NOMO-1 treated with dmso at 0.1 percent for 144 hours (cell line): ENCODE results near the gene FAM237B.
"Not testable (repeated sequence)": the region's sequence is repeated elsewhere in the genome, so short reads cannot be mapped to it uniquely, and the experiment has no call there.

ENCODE experiments used
- DNase-seq: peaks from one replicate; lab custom pipeline; 2025; ENCODE audit not compliant: unreplicated experiment; lab: John Stamatoyannopoulos, UW

The FAM237B gene

GRCh38 chr7:90320801-90321494 lies at the start of gene FAM237B:
FAM237B (minus strand) TSS chr7:90321304; CDS start chr7:90319748, 1,556 bp downstream.
- DNase-seq, result no peak

- DNase-seq, result no peak
These were observed 30.9 kb upstream of the FAM237B start for GRCh38 chr7:90351987-90352386.

DNA sequence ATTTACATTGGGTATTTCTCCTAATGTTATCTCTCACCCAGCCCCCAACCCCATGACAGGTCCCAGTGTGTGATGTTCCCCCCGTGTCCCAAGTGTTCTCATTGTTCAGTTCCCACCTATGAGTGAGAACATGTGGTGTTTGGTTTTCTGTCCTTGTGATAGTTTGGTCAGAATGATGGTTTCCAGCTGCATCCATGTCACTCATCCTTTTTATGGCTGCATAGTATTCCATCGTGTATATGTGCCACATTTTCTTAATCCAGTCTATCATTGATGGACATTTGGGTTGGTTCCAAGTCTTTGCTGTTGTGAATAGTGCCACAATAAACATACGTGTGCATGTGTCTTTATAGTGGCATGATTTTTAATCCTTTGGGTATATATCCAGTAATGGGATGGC lies 28.9 kb upstream of the FAM237B start:
- DNase-seq, result not testable (repeated sequence)

GRCh38 chr7:90349305-90349704 lies 28.2 kb upstream of the FAM237B start:
- no peak for DNase-seq

DNA sequence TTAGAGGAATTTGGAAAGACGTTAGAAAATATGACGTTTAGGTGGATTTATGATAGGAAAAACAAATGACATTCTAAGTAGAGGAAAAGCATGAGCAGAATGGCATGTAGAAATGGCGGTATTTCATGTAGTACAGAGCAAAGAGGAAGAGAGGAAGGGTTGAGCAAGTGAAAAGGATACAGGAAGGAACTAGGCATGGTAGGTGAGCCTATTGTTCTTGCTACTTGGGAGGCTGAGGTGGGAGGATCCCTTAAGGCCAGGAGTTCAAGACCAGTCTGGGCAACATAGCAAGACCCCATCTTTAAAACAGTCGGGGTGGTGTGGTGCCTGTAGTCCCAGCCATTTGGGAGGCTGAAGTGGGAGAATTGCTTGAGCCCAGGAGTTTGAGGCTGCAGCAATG lies 26.7 kb upstream of the FAM237B start:
- DNase-seq, result peak; percentile 76

DNA sequence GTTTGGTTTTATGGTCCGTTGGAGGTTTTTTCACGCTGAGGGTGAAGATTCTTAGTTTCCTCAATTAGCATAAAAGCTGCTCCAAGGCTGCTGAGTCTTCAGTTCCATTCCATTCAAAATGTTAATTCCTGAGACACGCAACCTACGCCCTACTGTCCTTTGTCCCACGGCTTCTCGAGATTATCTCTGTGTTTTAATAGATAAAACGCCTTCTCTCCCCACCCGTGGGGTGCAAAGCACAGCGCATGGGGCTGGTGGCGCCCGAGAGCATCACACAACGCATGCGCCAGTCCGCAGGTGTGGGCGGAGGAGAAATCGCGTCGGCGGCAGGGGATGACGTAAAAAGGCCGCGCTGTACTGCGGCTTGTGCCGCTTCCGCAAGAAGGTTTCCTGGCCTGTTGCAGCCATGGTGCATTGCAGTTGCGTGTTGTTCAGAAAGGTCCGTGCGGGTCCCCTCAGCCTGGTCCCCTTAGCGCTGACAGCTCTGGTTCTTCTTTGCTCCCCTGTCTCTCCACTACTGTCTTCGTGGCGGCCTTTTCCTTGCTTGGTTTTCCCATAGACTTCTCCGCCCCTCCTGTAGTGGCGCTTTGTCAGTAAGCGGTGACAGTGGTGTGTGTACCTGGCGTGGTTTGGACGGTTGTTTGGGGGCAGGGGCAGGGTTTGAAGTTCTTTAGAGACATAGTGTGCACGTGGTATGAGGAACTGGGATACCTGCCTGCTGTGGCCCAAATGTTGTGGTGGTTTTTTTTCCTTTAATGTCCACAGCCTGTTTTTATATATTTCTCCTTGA lies 25.4 kb upstream of the FAM237B start, which contains the start of gene GTPBP10:
GTPBP10 (plus strand) TSS at position 381 of the 790 bp plus-strand sequence; CDS start at position 407, 26 bp downstream.
- DNase-seq, result peak; percentile 100

- peak; percentile 37 for DNase-seq
These were observed 24.7 kb upstream of the FAM237B start for GRCh38 chr7:90345595-90346335.

DNA sequence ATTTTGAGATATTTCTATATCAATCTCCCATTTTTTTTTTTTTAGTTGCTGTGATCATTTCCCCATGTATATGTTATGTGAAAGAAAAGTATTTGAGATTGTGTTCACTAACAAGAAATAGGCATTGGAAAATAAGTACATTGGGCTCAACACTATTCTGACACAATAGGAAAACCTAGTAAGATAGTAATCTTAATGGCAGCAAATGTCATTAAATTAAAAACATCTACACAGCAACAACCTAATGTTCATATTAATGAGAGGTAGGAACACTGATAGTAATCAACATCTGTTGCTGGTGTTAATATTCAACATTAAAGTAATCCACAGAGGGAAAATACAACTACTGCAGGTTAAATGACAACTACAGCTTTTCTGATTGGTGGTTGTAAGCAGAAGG lies 23.9 kb upstream of the FAM237B start:
- DNase-seq, result no peak

DNA sequence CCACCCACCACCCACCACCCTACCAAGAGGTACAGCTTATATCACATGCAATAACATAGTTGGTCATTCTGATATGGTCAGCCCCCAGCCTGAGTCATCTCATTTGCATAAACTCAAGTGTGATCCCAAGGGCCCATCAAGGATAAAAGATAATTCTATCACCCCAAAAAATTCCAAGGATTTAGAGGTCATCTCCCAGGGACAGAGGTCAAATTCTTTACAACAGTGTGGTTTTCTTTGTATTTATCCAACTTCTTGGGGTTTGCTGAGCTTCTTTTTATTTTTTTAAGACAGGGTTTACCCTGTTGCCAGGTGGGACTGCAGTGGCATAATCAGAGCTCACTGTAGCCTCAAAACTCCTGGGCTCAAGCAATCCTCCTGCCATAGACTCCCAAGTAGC lies 16.0 kb upstream of the FAM237B start:
- no peak for DNase-seq

DNA sequence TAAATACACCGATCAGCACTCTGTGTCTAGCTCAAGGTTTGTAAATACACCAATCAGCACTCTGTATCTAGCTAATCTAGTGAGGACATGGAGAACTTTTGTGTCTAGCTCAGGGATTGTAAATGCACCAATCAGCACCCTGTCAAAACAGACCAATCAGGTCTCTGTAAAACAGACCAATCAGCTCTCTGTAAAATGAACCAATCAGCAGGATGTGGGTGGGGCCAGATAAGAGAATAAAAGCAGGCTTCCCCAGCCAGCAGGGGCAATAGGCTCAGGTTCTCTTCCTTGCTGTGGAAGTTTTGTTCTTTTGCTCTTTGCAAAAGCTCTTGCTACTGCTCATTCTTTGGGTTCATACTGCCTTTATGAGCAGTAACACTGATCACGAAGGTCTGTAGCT lies 13.8 kb upstream of the FAM237B start:
- DNase-seq, result not testable (repeated sequence)

DNA sequence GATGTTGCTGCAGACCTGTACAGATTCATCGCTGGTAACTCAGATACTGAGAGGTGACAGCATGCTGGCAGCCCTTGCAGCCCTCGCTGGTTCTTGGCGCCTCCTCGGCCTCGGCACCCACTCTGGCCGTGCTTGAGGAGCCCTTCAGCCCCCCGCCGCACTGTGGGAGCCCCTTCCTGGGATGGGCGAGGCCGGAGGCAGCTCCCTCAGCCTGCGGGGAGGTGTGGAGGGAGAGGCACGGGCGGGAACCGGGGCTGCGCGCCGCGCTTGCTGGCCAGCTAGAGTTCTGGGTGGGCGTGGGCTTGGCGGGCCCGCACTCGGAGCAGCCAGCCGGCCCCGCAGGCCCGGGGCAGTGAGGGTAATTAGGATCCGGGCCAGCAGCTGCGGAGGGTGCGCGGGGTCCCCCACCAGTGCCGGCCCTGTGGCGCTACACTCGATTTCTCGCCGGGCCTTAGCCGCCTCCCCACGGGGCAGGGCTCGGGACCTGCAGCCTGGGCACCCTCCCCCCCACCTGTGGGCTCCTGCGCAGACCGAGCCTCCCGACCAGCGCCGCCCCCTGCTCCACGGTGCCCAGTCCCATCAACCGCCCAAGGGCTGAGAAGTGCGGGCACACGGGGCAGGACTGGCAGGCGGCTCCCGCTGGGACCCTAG lies 13.2 kb upstream of the FAM237B start:
- no peak for DNase-seq

- no peak for DNase-seq
These were observed 5.4 kb upstream of the FAM237B start for GRCh38 chr7:90326500-90326899.

DNA sequence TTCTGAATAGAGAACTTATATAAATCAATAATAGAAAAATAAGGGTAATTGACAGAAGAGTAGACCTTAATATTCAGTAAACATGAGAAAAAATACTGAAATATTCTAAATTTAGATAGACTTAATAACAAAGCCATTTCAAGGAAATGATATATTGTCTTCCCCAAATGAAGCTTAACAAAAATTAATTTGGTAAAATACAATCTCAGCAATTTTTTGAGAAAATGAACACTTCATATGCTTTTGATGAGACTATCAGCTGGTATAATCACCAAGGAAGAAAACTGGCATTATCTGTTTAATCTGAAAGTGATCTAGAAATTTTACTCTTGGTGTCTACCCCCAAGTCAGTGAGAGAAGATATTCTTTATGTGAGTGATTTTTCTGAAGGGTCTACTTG lies 1.7 kb upstream of the FAM237B start:
- DNase-seq, result no peak

DNA sequence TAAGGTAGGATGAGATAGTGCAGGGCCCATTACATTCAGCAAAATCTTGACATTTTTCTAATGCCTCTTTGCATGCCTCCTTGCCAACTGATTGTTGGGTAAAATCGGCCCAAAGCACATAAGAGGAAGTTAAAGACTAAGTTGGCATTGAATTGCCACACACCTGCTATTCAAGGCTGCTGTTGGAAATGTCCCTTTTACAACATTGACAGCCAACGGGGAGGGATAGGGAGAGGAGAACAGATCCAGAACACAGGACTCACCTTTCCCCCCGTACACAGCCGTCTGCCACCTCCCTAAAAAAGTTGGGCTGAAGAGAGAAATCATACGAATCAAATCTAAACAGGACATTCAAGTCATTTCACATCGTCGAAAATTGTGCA lies 695 bp downstream of the FAM237B start:
- no peak for DNase-seq

GRCh38 chr7:90320014-90320413 lies 1.1 kb downstream of the FAM237B start:
- DNase-seq, result no peak

- DNase-seq, result no peak
These were observed 7.2 kb downstream of the FAM237B start for GRCh38 chr7:90313907-90314306.

DNA sequence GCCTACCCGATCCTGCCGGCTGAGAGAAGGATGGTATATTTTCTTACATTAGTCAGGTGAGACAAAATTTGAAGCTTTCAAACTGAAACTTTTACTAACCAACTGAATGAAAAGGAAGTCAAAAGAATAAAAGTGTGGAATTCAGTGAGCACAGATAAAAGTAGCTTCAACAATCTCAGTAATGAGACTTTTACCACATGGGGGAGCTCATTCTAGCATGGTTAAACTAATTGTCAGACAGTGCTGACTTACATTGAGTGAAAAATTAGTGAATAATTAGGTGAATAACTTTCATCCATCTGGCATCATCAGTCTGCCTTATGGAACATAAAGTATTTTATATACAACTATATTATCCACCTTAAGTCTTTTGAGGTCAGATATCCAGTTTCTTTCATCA lies 8.4 kb downstream of the FAM237B start:
- no peak for DNase-seq

- DNase-seq, result no peak
These were observed 9.9 kb downstream of the FAM237B start for GRCh38 chr7:90311175-90311574.

GRCh38 chr7:90309872-90310271 lies 11.2 kb downstream of the FAM237B start:
- DNase-seq, result no peak

GRCh38 chr7:90303241-90303640 lies 17.9 kb downstream of the FAM237B start:
- no peak for DNase-seq
